ENCODE measurements around the gene CCT4. TPM values are rescaled to one million over a fixed set of nuclear protein-coding genes. Genes with fewer than 3 reads are reported as not detected.
A peak's percentile ranks its signal among the peaks of the same experiment; 100 is the strongest.
"Not testable (repeated sequence)": the region's sequence is repeated elsewhere in the genome, so short reads cannot be mapped to it uniquely, and the experiment has no call there.

The CCT4 gene
- polyA plus RNA-seq, 2 of the 4 experiments (the other 2 are of a cell fraction) = 352 to 361 TPM

GRCh38 chr2:61882850-61883249, 5.6 kb downstream of the CCT4 start:
- no peak for FAIRE-seq
- Histone ChIP-seq H3K9me3 (no peaks in the 10 kb centered on the region), H3K4me3 (no peak overlapping the region), H3K27ac (no peak overlapping the region), H3K4me1 (peaks cover 49% of the 10 kb centered on the region), H3K4me2 (no peak overlapping the region)
- 93% methylated on average over 5 of the region's 5 CpGs for WGBS (ENCODE audit: missing lambda C conversion rate)
- CTCF ChIA-PET = interaction anchor here (1.2 kb wide), 1 partner anchor 16 kb away, joined by 3 read pairs; no protein-coding TSS in a partner anchor
- TF ChIP-seq RCOR1 (IDR thresholded peaks at IDR 0.05; ENCODE audit: low read depth, low read length) (no peak), POLR2AphosphoS2 (conservative IDR thresholded peaks at IDR 0.05; ENCODE audit: low read length) (no peak), POLR2A (IDR thresholded peaks at IDR 0.05; ENCODE audit: low read length) (no peak), MAFK (IDR thresholded peaks at IDR 0.05; ENCODE audit: partially characterized antibody) (peak; percentile 64)
- TF ChIP-seq, protein P1, sequence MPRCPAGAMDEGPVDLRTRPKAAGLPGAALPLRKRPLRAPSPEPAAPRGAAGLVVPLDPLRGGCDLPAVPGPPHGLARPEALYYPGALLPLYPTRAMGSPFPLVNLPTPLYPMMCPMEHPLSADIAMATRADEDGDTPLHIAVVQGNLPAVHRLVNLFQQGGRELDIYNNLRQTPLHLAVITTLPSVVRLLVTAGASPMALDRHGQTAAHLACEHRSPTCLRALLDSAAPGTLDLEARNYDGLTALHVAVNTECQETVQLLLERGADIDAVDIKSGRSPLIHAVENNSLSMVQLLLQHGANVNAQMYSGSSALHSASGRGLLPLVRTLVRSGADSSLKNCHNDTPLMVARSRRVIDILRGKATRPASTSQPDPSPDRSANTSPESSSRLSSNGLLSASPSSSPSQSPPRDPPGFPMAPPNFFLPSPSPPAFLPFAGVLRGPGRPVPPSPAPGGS (IDR thresholded peaks at IDR 0.05) = no peak
- TF ChIP-seq, protein P2, sequence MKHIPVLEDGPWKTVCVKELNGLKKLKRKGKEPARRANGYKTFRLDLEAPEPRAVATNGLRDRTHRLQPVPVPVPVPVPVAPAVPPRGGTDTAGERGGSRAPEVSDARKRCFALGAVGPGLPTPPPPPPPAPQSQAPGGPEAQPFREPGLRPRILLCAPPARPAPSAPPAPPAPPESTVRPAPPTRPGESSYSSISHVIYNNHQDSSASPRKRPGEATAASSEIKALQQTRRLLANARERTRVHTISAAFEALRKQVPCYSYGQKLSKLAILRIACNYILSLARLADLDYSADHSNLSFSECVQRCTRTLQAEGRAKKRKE (CRISPR knock-in tag; IDR thresholded peaks at IDR 0.05; ENCODE audit: low read depth) = no peak
- ATAC-seq = no peak
- POLR2A ChIA-PET = interaction anchor here (0.6 kb wide), 2 partner anchors 28 to 472 kb away, joined by 3 to 4 read pairs; no protein-coding TSS in a partner anchor
- DNase-seq (ENCODE audit: low read depth in 1 of 2, low spot score in 1 of 2) = no peak

- H3K9me3 ChIP-seq; H3K4me3 ChIP-seq; POLR2A ChIA-PET; DNase-seq (ENCODE audit: low read depth in 1 of 2, low spot score in 1 of 2); ATAC-seq; FAIRE-seq; TF ChIP-seq FOSL2 (IDR thresholded peaks at IDR 0.05): not testable (repeated sequence)
- CTCF ChIA-PET = interaction anchor here (0.6 kb wide), 1 partner anchor 430 kb away, joined by 3 read pairs; no protein-coding TSS in a partner anchor
- Histone ChIP-seq H3K4me2 (peak overlapping the region; percentile 53; the same call in 2 of the 3 replicates), H3K27ac (peak overlapping the region in 1 of 2 experiments; percentile 31; a peak in 2 of 6 replicates), H3K4me1 (peaks cover 41% of the 10 kb centered on the region)
- peak; percentile 45; the same call in 1 of the 2 replicates for TF ChIP-seq FOSL2 (CRISPR knock-in tag; IDR thresholded peaks at IDR 0.05)
- WGBS (ENCODE audit: missing lambda C conversion rate) = 91% methylated on average over 4 of the region's 4 CpGs
These were observed 9.1 kb downstream of the CCT4 start for GRCh38 chr2:61879351-61879750.

GRCh38 chr2:61878761-61879160, 9.7 kb downstream of the CCT4 start:
- TF ChIP-seq POLR2A (IDR thresholded peaks at IDR 0.05; ENCODE audit: low read length) = no peak
- TF ChIP-seq REST (IDR thresholded peaks at IDR 0.05) = no peak
- no peak for TF ChIP-seq PBX3 (IDR thresholded peaks at IDR 0.05)
- TF ChIP-seq HDAC2 (IDR thresholded peaks at IDR 0.05) = no peak
- no peak for TF ChIP-seq CBX8 (IDR thresholded peaks at IDR 0.05)
- no peak for TF ChIP-seq SREBF2 (IDR thresholded peaks at IDR 0.05)
- no peak for TF ChIP-seq NR3C1 (IDR thresholded peaks at IDR 0.05)
- no peak for TF ChIP-seq FOSL2 (IDR thresholded peaks at IDR 0.05)
- TF ChIP-seq FOSL2 (CRISPR knock-in tag; IDR thresholded peaks at IDR 0.05) = no peak
- TF ChIP-seq MAX (IDR thresholded peaks at IDR 0.05) = no peak
- TF ChIP-seq TFCP2L1 (CRISPR knock-in tag; IDR thresholded peaks at IDR 0.05) = no peak
- TF ChIP-seq RNF2 (IDR thresholded peaks at IDR 0.05; ENCODE audit: borderline replicate concordance, low read depth) = no peak
- TF ChIP-seq ZC3H11A (IDR thresholded peaks at IDR 0.05) = no peak
- TF ChIP-seq BHLHE40 (IDR thresholded peaks at IDR 0.05; ENCODE audit: low read depth, low read length) = no peak
- Histone ChIP-seq H3K9me3 (no peaks in the 10 kb centered on the region), H3K27ac (peak overlapping the region; percentile 65; a peak in 5 of 6 replicates), H3K4me2 (peak overlapping the region; percentile 53; the same call in 2 of the 3 replicates), H3K4me3 (no peak overlapping the region), H3K4me1 (peaks cover 41% of the 10 kb centered on the region)
- ChIA-PET POLR2A (no interaction called here), CTCF (no interaction called here)
- ATAC-seq (no peak), FAIRE-seq (peak; percentile 32), DNase-seq (ENCODE audit: low read depth in 1 of 2, low spot score in 1 of 2) (no peak)
- WGBS (ENCODE audit: missing lambda C conversion rate) = 78% methylated on average over 3 of the region's 3 CpGs
